GM21576 (cell line): ENCODE data around the gene SHOC2.

ENCODE experiments used
- ATAC-seq: cut with Tn5 transposase; IDR thresholded peaks from one replicate; pipeline ENCODE4 v1.9.1; 2021; ENCODE audit warnings: mild to moderate bottlenecking, moderate library complexity; ENCODE audit not compliant: unreplicated experiment

The SHOC2 gene

GRCh38 chr10:110919349-110919931 lies at the start of gene SHOC2:
Gene SHOC2 (plus strand): TSS chr10:110919604. CDS start chr10:110964359, 44,755 bp downstream.
- peak; percentile 81 for ATAC-seq

GRCh38 chr10:110870823-110871297 lies 48.5 kb upstream of the SHOC2 start:
- no peak for ATAC-seq

DNA sequence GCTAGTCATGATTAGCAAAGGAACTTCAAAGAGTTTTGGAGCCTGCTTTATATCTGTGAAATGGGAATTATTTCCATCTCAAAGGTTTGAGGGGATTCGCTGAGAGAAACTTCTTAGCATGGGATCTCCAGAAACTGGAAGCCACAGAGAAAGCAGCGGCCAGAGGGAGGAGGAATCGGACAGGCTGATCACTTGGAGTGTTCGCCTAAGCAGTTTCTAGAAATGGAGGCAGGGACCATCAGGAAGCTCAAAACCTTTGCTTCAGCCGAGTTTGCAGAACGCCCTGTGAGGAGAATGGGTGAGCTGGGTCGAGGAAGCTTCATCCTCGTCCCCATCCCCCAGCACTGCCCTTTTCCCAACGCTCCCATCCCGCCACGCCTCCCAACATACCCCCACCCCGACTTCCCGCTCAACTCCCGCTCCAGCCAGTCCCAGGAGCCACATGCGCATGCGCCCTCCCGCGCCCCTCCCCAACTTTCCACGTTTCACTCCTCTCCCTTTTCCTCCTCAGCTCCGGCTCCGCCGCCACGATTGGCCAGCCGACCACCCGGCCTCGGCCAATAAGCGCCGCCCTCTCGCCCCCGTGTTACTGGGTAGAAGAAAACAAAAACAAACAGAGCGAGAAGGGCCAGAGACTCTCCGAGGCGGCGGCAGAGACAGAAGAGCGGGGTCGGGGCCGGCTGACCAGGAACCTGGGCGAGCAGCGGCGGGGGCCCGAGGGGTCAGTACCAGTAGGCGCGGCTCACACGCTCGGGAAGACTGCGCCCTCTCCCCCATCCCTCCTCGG lies 47.9 kb upstream of the SHOC2 start, which contains the start of gene PDCD4:
PDCD4 (plus strand) TSS at position 631 of the 787 bp plus-strand sequence. CDS start 4,100 bp downstream, outside the sequence.
- peak; percentile 67 for ATAC-seq

DNA sequence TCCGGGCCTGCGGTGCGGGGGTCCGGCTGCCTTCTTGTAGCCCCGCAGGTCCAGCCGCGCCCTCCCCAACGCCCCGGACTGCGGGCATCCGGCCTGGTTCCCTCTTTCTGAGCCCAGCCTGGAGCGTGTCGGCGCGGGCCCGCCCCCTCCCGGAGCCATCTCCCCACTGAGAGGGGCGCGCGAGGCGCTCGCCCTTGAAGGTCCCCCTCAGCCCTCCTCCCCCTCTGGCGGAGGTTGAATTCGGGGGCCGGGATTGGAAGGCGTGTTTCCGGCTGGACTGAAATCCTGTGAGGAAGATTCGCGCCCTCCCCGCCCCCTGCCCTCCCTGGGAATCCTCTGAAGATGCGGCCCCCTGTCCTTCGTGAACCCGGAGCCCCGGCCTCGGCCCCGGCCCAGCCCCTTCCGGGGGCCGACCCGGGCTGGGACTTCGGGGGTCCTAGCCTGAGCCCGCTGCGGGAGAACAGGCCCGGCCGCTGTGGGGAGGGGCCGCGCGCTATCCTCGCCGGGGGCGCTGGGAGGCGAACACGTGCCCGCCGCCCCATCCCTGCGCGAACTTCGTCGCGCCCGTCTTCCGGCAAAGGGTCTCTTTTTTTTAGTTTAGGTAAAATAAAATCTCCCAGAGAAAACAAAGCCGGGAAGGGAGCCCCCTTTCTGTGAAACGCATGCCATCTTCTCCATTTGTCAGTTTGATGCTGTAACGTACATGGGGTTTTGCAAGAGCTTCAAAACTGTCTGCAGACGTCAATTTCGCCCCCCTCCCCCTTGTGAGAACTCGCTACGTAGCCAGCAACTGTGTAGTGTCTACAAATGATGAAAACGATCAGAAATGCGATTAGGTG lies 47.0 kb upstream of the SHOC2 start:
- peak; percentile 34 for ATAC-seq

DNA sequence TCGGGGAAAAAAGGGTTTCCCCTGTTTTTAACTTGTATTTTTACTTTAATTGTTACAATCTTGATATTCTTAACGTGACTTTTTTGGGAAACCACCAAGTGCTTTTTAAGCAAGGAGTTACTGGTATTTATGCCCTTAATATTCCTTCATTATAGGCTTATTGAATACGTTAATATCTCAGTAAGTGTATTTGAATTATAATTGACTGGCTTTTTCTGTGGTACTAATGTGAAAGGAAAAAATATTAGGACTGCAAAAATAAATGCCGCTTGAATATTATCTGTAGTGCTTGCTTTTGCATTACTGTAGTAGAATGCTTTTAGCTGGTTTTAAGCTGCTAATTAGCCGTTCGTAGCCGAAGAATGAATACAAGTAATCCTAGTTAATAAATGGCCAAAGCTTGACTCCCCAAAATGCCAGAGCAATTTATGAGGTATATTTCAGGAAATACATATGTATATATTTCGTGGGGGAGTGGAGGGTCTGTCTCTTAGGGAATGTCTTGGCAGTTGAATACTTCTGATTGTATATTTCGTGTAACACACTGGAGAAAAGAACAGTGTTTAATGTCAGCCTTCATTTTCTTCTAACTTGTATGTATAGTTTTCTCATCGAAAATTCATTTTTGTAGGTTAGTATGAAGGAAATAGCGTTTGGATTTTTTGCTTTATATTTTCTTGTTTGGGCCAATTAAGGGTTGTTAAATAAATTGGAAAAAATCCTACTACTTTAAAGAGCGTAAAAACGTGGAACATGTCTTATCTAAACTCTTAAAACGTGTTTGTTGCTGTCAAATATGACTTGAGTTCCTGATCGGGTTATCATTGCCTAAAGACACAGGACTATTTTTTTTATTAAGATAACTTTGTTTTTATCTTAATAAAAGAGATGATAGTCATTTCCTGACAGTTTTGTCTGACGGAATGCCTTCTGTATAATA lies 46.1 kb upstream of the SHOC2 start:
- ATAC-seq: no peak

DNA sequence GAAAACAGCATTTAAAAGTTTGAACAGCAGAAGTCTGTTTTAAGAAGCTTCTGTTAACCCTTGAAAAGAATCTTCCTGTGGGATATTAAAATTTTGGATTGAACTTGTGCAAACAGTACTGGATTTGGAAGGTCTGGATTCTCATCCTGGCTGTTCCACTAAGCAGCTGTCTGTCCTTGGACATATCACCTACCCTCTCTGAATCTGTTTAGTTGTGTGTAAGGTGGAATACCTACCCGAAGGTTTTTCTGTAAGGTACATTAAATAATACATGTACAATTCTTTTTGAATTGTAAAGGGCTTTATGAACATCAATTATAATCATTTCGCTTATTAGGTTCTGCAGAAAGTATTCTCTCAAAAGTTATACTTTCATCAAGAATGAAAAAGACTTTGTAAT lies 45.5 kb upstream of the SHOC2 start:
- no peak for ATAC-seq

DNA sequence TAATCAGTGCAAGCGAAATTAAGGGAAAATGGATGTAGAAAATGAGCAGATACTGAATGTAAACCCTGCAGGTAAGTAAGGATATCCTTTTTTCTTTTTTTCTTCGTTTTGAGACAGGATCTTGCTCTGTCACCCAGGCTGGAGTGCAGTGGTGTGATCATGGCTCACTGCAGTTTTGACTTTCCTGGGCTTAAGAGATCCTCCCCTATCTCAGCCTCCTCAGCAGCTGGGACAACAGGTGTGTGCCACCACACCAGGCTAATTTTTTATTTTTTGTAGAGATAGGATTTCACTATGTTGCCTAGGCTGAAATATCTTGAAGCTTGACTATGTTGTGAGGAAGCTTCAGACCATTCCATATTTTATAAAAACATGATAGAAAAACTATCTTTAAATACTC lies 43.4 kb upstream of the SHOC2 start:
- no peak for ATAC-seq

DNA sequence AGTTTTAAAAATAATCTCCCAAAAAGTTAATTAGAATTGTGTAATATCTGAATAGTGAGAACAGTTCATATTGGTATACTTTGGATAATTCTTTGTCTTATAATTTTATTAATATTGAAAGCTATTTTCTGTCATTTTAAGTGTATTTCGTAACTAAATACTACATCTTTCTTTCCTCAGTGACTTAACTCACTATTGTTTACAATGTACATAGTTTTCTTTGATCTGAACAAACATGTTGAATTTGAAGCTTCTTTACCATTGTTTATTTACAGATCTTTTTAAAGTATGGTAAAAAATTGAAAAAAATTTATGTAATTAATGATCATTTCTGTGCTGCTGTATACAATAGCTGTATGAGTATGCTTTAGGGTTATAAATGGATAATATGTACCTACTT lies 42.6 kb upstream of the SHOC2 start:
- no peak for ATAC-seq

- no peak for ATAC-seq
These were observed 39.4 kb upstream of the SHOC2 start for GRCh38 chr10:110880012-110880411.

DNA sequence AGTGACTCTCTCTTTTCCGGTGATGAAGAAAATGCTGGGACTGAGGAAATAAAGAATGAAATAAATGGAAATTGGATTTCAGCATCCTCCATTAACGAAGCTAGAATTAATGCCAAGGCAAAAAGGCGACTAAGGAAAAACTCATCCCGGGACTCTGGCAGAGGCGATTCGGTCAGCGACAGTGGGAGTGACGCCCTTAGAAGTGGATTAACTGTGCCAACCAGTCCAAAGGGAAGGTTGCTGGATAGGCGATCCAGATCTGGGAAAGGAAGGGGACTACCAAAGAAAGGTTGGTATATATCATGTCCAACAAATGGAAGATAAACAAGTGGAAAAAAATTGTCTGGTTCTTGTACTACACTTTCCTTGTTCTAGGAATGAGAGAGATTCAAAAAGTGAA lies 38.2 kb upstream of the SHOC2 start:
- no peak for ATAC-seq

DNA sequence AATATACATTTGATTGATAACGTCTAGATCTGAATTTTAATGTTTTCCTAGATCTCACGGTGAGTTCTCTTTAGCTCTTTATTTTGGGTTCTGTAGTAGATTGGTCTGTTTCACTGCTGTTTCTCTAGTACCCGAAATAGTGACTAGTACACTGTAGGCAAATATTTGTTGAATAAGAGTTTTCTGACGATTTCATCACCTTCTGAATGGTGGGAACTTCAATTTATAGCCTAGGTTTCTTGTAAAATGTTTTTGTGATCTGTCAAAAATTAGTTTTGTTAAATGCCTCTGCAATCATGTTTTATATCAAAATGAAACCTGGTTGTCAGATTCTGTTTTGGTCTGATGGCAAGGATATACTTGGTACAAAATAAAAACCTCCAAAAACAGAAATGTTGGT lies 37.5 kb upstream of the SHOC2 start:
- no peak for ATAC-seq

GRCh38 chr10:110883924-110884323 lies 35.5 kb upstream of the SHOC2 start:
- no peak for ATAC-seq

- ATAC-seq: no peak
These were observed 33.3 kb upstream of the SHOC2 start for GRCh38 chr10:110885932-110886674.

DNA sequence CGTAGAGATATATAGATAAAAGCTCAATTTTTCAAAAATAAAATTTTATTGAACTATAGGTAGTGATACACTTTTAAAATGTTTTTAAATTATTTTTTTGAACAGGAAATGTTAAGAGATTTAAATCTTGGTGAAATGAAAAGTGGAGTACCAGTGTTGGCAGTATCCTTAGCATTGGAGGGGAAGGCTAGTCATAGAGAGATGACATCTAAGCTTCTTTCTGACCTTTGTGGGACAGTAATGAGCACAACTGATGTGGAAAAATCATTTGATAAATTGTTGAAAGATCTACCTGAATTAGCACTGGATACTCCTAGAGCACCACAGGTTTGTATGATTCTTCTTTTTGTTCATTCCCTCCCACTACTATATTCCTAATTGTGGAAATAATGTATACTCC lies 31.8 kb upstream of the SHOC2 start:
- no peak for ATAC-seq

GRCh38 chr10:110892602-110893288 lies 26.7 kb upstream of the SHOC2 start:
- no peak for ATAC-seq

- peak; percentile 60 for ATAC-seq
These were observed 25.7 kb upstream of the SHOC2 start for GRCh38 chr10:110893559-110894179.

DNA sequence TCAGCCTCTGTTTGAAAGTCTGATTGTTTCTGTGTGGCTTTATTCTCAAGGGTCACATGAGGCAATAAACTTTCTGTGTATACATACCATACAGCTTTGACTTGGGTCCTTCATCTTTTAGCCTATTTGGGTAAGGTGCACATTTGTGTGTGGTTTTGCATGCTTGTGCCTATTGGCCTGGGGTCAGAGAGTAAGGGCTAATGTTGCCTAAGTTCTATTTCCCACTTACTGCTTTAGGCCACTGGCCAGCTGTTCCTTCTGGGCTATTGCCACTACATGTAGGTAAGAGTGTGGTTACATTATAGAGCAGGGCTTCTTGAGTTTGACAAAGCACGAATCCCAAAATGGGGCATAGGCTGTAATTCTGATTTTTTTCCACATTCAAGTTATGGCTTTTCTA lies 22.2 kb upstream of the SHOC2 start:
- no peak for ATAC-seq

- ATAC-seq: no peak
These were observed 21.0 kb upstream of the SHOC2 start for GRCh38 chr10:110898391-110898790.

- ATAC-seq: no peak
These were observed 18.4 kb upstream of the SHOC2 start for GRCh38 chr10:110900983-110901382.
